ENCODE data around the gene ASTE1.

Gene ASTE1, protein sequence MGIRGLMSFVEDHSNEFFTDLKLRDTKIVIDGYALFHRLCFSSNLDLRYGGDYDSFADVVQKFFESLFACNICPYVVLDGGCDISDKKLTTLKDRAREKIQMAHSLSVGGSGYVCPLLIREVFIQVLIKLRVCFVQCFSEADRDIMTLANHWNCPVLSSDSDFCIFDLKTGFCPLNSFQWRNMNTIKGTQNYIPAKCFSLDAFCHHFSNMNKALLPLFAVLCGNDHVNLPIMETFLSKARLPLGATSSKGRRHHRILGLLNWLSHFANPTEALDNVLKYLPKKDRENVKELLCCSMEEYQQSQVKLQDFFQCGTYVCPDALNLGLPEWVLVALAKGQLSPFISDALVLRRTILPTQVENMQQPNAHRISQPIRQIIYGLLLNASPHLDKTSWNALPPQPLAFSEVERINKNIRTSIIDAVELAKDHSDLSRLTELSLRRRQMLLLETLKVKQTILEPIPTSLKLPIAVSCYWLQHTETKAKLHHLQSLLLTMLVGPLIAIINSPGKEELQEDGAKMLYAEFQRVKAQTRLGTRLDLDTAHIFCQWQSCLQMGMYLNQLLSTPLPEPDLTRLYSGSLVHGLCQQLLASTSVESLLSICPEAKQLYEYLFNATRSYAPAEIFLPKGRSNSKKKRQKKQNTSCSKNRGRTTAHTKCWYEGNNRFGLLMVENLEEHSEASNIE

GRCh38 chr3:131026321-131027151 is at the start of gene ASTE1, which contains the start of gene NEK11:
ASTE1 (minus strand) TSS chr3:131026825; CDS start chr3:131025306, 1,519 bp downstream.
NEK11 (plus strand) TSS chr3:131026877; CDS start chr3:131029709, 2,832 bp downstream.
- peak; percentile 90 for DNase-seq

DNA sequence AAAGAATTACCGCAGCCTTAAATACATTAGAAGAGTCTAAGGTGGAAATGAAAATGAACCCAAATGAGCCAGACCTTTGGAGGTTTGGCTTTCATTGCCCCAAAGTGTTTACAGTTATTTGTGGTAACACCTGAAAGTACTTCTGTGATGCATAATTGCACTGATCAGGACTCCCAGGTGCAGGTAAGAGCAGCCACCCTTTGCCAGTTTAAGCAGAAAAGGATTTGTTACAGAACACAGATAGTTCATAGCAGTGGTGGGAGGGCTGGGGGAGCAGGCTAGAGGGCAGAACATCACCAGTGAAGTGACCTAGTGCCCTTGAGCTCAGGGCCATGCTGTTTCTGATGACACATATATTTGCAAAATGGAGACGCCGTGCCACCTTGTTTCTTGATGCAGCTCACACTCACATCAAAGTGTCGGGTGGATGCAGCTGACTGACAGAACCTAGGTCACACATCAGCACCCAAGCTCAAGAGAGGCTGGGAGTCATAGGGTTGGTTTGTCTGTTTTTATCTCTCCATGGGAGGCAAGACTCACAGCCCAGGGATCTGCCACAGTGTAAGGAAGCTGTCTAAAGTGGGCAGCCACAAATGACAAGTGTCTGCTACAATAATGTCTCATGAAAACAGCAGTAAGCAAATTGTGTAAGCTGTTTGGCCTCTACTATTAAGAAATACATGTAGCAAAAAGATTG is 49.2 kb upstream of the ASTE1 start:
- DNase-seq, result no peak

- no peak for DNase-seq
Observed at GRCh38 chr3:131072845-131073244, 46.2 kb upstream of the ASTE1 start.

DNA sequence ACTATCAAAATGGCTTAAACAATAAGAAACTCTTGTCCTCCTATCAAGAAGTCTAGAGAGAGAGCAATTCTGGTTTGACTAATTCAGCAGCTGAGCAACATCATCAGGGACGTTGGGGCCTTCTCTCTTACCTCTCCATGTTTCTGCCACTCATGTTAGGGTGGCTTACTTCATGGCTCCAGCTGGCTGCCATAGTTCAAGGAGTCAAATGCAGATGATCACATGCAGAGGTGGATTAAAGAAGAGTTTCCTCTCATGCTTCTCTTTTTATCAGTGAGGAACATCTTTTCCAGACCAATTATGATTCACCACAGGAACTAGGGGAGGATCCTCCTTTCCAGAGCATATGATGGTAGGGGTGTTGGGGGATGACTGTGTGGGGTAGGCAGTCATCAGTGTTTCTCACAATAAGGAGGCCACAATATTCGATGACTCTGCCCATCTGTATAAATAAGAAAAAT is 45.5 kb upstream of the ASTE1 start:
- DNase-seq, result no peak

DNA sequence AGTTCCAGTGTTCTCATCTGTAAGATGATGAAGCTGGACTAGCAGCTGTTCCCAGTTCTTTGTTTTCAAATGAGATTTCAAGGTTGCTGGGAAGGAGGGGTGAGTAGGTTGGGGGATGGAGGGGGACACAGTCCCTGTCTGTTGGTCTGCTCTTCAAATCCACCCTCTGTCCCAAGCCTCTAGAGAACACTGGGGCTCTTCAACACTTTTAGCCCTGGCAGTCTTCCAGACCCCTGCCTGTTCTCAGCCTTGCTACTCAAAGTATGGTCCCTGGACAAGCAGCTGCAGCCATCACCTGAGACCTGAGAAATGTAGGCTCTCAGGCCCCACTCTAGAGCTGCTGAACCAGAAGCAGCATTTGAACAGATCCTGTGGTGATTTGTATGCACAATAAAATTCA is 41.4 kb upstream of the ASTE1 start:
- no peak for DNase-seq

- no peak for DNase-seq
Observed at GRCh38 chr3:131053043-131053859, 26.6 kb upstream of the ASTE1 start.

GRCh38 chr3:131050001-131050400 is 23.4 kb upstream of the ASTE1 start:
- DNase-seq, result no peak

DNA sequence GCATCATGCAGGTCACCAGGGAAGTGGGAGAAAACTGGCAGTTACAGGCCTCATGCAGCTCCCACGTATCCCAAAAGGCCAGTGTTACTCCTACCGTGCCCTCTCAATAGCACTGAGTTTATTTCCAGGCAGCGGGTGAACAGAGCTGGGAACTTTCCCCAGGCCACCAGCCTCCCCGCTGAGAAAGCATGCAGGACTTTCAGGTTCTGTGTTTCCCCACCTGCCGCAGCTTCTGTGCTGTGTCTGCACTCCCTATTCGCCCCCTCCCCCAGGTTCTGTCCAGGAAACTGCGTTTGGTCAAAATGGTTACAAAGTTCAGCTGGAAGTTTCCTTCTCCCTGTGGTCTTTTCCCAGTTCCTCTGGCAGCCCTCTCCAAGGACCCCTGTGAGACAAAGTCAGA is 21.4 kb upstream of the ASTE1 start:
- DNase-seq, result no peak

- DNase-seq, result no peak
Observed at GRCh38 chr3:131047582-131047981, 21.0 kb upstream of the ASTE1 start.

GRCh38 chr3:131042271-131042985 is 15.8 kb upstream of the ASTE1 start:
- DNase-seq, result peak; percentile 55

DNA sequence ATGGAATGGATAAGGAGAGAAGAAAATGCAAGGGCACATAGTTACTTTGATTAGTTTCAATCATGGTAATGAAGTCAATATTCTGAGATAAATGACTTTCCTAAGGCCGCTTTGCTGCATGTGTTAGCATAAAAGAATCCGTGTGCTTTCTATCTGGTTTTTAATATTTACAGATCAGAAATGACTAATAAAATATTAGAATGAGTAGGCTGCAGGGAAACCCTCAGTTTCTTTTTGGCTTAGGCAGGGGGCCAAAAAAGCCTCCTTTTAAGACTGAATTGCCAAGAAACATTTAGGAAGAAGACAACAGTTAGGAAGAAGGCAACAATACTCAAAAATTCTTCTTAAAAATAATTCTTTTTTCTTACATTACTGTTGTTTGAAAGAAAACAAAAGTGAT is 11.7 kb upstream of the ASTE1 start:
- no peak for DNase-seq

- DNase-seq, result no peak
Observed at GRCh38 chr3:131036986-131037385, 10.4 kb upstream of the ASTE1 start.

GRCh38 chr3:131036200-131036816 is 9.7 kb upstream of the ASTE1 start:
- DNase-seq, result no peak

DNA sequence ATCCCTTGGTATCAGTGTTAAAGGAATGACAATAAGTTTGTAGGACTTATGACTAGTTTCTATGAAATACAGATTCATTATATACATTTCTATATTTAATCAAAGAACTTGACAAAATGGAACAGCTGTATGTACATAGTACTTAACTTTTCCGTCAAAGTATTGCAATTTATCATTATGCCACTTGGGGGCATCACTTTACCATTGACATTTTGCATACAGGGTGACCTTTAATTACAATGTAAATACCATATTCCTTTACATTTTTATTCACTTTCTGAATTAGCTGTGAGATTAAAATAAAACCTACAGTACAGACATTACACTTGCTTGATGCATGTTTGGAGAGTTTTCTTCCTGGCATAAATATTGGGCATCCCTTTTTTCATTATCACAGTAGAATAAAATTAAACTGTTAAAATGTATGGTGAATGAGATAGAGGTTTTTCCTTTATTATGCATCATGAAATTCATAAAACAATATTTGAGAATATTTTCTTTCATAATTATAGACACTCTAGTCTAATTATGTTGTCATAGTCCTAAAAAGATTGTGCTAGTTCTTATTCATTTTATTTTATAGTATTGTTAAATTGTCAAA is 7.0 kb upstream of the ASTE1 start:
- DNase-seq, result peak; percentile 29

DNA sequence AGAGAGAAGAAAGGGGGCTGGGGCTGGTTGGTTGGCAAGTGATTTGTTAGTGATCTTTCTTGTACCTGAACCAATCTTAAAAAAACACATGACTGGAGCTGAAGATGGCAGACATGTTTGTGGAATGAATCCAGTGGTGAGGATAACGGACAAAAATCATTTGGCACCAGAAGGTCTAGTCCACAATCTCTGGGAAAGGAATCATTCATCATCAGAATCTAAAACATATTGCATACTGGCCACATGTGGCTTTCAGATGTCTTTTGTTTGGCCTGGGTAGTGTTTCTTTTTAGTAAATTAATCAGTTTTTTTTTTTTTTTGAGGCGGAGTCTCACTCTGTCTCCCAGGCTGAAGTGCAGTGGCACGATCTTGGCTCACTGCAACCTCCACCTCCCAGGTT is 5.0 kb upstream of the ASTE1 start:
- no peak for DNase-seq

DNA sequence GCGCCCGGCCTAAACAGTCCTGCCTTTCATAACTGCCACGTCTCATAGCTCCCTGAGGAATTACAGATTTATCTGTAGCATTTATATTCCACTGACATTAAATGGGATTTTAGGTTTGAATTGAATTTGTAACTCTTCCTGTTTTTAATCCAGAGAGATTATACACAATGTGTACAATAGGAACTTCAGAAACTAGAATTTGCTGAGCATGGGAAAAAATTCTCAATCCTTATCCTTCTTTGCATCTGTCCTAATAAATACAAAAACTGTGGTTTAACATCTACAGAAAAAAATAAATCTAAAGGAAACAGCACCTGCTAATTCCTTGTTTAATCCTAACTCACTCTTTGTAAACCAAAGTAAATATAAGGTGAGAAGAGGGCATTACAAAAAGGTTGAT is 2.2 kb upstream of the ASTE1 start:
- DNase-seq, result no peak

GRCh38 chr3:131025539-131025938 is 1.1 kb downstream of the ASTE1 start:
- no peak for DNase-seq

DNA sequence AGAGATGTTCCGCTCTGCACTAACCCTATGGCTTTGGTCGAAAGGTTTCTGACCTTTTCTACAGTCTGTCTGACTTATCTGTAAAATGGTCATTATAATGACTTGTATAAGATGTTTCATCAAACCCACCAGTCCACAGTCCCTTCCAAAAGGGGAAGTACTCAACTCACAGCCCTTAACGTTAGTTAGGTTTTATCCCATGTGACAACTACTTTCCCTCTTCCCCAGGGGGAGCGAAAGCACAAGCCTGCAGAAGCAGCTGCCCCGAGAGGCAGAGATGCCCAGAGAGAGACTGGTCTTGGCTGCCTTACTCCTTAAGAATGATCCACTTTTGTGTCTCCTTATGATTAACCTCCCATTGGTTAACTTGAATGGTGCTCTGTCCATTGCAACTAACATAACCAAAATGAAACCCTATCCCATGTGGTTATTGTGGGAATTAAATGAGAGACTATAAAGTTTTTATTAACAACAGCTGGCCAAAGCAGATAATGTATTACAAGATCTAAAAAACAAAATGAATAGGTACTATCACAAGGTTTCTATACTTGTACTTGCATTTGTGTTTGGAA is 6.4 kb downstream of the ASTE1 start:
- no peak for DNase-seq

DNA sequence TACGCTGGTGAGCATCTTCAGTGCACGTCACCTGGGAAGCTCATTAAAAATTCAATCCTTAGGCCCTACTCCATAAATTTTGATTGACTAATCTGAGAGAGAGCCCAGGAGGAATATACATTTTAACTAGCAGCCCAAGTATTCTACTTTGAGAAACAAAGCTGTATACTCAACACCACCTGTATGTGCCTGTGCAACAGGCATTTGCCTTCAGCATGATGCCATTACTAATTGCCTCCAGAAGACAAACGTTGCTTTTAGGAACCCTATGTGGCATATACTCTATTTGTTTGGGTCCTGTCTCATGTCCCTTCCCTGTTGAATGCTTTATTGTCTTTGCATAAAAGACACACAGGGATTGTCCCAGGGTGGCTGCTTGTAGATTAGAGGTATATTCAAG is 7.7 kb downstream of the ASTE1 start:
- no peak for DNase-seq

- DNase-seq, result no peak
Observed at GRCh38 chr3:131009698-131010097, 16.9 kb downstream of the ASTE1 start.
